Measurements from ENCODE around the gene PRRG3. TPM values are rescaled to one million over a fixed set of nuclear protein-coding genes. Genes with fewer than 3 reads are reported as not detected.

Gene PRRG3
- total RNA-seq, 1 experiment from 2014 or later, result 5.1 TPM

GRCh38 chrX:151711787-151712186 is 16.5 kb downstream of the PRRG3 start:
- TF ChIP-seq GRHL2 (CRISPR knock-in tag; IDR thresholded peaks at IDR 0.05; ENCODE audit: insufficient replicate concordance, severe bottlenecking) (no peak), ZNF263 (CRISPR knock-in tag; IDR thresholded peaks at IDR 0.05; ENCODE audit: low read depth) (no peak), CTCF (IDR thresholded peaks at IDR 0.05) (no peak), ZNF416 (CRISPR knock-in tag; IDR thresholded peaks at IDR 0.05) (no peak), MLX (CRISPR knock-in tag; IDR thresholded peaks at IDR 0.05) (no peak), TP53 (CRISPR knock-in tag; IDR thresholded peaks at IDR 0.05) (no peak), MAX (CRISPR knock-in tag; IDR thresholded peaks at IDR 0.05) (no peak), GTF2I (CRISPR knock-in tag; conservative IDR thresholded peaks at IDR 0.05) (no peak), ZNF425 (CRISPR knock-in tag; conservative IDR thresholded peaks at IDR 0.05) (no peak), KAT7 (CRISPR knock-in tag; IDR thresholded peaks at IDR 0.05; ENCODE audit: borderline replicate concordance) (no peak), TCF7 (CRISPR knock-in tag; IDR thresholded peaks at IDR 0.05; ENCODE audit: low read depth) (no peak), ATF3 (CRISPR knock-in tag; conservative IDR thresholded peaks at IDR 0.05) (no peak), GABPB1 (CRISPR knock-in tag; IDR thresholded peaks at IDR 0.05) (no peak), RORB (CRISPR knock-in tag; IDR thresholded peaks at IDR 0.05) (no peak), ZSCAN18 (CRISPR knock-in tag; IDR thresholded peaks at IDR 0.05) (no peak), STAT6 (CRISPR knock-in tag; conservative IDR thresholded peaks at IDR 0.05; ENCODE audit: low read depth) (no peak), AFF4 (CRISPR knock-in tag; IDR thresholded peaks at IDR 0.05; ENCODE audit: borderline replicate concordance) (no peak), ZNF317 (CRISPR knock-in tag; IDR thresholded peaks at IDR 0.05; ENCODE audit: borderline replicate concordance, low read depth) (no peak)
- CTCF ChIA-PET, result interaction anchor here (0.6 to 2.7 kb wide), 4 partner anchors 11 to 1110 kb away, joined by 3 to 15 read pairs (median 7); no protein-coding TSS in a partner anchor
- H3K4me1 Mint-ChIP-seq, result peaks cover 25% of the 10 kb centered on the region
- H3K4me3 Mint-ChIP-seq, result no peak overlapping the region
- ATAC-seq, result peak; percentile 45
- no peak for DNase-seq (ENCODE audit: low spot score)
- H3K36me3 Mint-ChIP-seq, result no peaks in the 10 kb centered on the region
- POLR2A ChIA-PET, result no interaction called here
- H3K27ac Mint-ChIP-seq, result no peak overlapping the region
- H3K27me3 Mint-ChIP-seq (ENCODE audit: low read depth), result no peaks in the 10 kb centered on the region
- H3K9me3 Mint-ChIP-seq, result no peaks in the 10 kb centered on the region

Data from WTC11 (cell line).